Hepatocyte (in vitro differentiated cells): ENCODE data around the gene EARS2. TPM values are rescaled to one million over a fixed set of nuclear protein-coding genes. Genes with fewer than 3 reads are reported as not detected.

Experiments
- DNase-seq: peaks from one replicate; pipeline ENCODE4 v3.0.0-alpha.2; 2016; ENCODE audit warnings: low spot score
- H2AFZ ChIP-seq: fragments of 200-600 bp; sonication (generic); 2 replicates; pipeline ENCODE4 v1.6.0; 2016; ENCODE audit warnings: antibody characterized with exemption, mild to moderate bottlenecking
- H3K27ac ChIP-seq: fragments of 200-600 bp; sonication (generic); 2 replicates; pipeline ENCODE4 v1.5.1; 2016; ENCODE audit warnings: mild to moderate bottlenecking
- H3K27me3 ChIP-seq: fragments of 200-600 bp; sonication (generic); 2 replicates; pipeline ENCODE4 v1.6.1; 2016
- H3K36me3 ChIP-seq: fragments of 200-600 bp; sonication (generic); replicated peaks from 2 replicates; pipeline ENCODE4 v1.5.1; 2016; ENCODE audit warnings: low read depth; ENCODE audit not compliant: insufficient read depth
- H3K4me1 ChIP-seq: fragments of 200-600 bp; sonication (generic); 2 replicates; pipeline ENCODE4 v1.5.1; 2016; ENCODE audit warnings: mild to moderate bottlenecking, moderate library complexity; ENCODE audit not compliant: insufficient read depth
- H3K4me2 ChIP-seq: fragments of 200-600 bp; sonication (generic); 2 replicates; pipeline ENCODE4 v1.6.0; 2016
- H3K4me3 ChIP-seq: fragments of 200-600 bp; sonication (generic); 2 replicates; pipeline ENCODE4 v1.5.1; 2016; ENCODE audit warnings: mild to moderate bottlenecking
- H3K79me2 ChIP-seq: fragments of 200-600 bp; sonication (generic); 2 replicates; pipeline ENCODE4 v1.6.0; 2017; ENCODE audit warnings: mild to moderate bottlenecking
- H3K9me2 ChIP-seq: fragments of 200-600 bp; sonication (generic); replicated peaks from 2 replicates; pipeline ENCODE4 v1.6.0; 2017; ENCODE audit warnings: mild to moderate bottlenecking; ENCODE audit not compliant: insufficient read depth
- H3K9me3 ChIP-seq: fragments of 200-600 bp; sonication (generic); 2 replicates; pipeline ENCODE4 v1.5.1; 2016; ENCODE audit warnings: low read depth, mild to moderate bottlenecking
- H4K20me1 ChIP-seq: fragments of 200-600 bp; sonication (generic); 2 replicates; pipeline ENCODE4 v1.6.0; 2016; ENCODE audit warnings: mild to moderate bottlenecking; ENCODE audit not compliant: insufficient read depth, poor library complexity, severe bottlenecking
- CTCF ChIP-seq: fragments of 200-600 bp; sonication (generic); IDR thresholded peaks from 2 replicates; pipeline ENCODE4 v1.5.1; 2016; ENCODE audit warnings: antibody characterized with exemption, mild to moderate bottlenecking; ENCODE audit not compliant: poor library complexity
- EZH2 ChIP-seq: fragments of 200-600 bp; sonication (generic); IDR thresholded peaks from 2 replicates; pipeline ENCODE4 v1.6.1; 2016; ENCODE audit warnings: antibody characterized with exemption, mild to moderate bottlenecking, borderline replicate concordance
- EZH2phosphoT487 ChIP-seq: fragments of 200-600 bp; sonication (generic); IDR thresholded peaks from one replicate; pipeline ENCODE4 v1.6.1; 2018; ENCODE audit warnings: antibody characterized with exemption, mild to moderate bottlenecking, low read depth, moderate library complexity; ENCODE audit not compliant: unreplicated experiment, severe bottlenecking
- WGBS: methylation state at CpG from one replicate; pipeline ENCODE4 v1.1.6; 2016; ENCODE audit warnings: low lambda C conversion rate; ENCODE audit errors: missing lambda C conversion rate; 5-methylcytosine and 5-hydroxymethylcytosine counted together
- polyA plus RNA-seq: library from polyadenylated mRNA; unstranded; fragments of >200 nt; fragmentation: Nextera tagmentation; extraction: Ambion mirVana; gene quantifications from 2 replicates; pipeline ENCODE4 v1.2.1, GENCODE V29; 2016
- total RNA-seq: library from RNA; depleted of rRNA; stranded (reverse); fragments of >200 nt; gene quantifications from 2 replicates; pipeline ENCODE4 v1.2.3, GENCODE V29; 2014

The EARS2 gene
- total and polyA plus RNA-seq, 2 experiments from 2014 or later = 25.2 to 26.5 TPM

DNA sequence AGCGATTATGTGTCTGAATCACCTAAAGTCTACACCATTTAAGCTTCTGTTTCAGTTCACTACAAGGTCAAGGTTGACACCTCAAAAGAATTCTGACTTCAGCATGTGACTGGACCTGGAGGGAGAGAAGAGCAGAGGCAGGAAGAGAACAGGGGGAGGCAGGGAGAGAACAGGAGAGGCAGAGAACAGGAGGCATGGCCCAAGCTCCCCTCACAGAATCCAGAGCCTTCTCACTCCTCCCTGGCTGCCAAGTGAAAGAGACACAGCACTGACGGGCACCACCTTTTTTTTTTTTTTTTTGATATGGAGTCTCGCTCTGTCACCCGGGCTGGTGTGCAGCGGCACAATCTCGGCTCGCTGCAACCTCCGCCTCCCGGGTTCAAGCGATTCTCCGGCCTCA, 58.3 kb downstream of the EARS2 start:
- no peak overlapping the region for H3K4me3 ChIP-seq
- H3K4me2 ChIP-seq = no peak overlapping the region
- H3K36me3 ChIP-seq = no peaks in the 10 kb centered on the region
- no peaks in the 10 kb centered on the region for H3K27me3 ChIP-seq
- H3K4me1 ChIP-seq = peaks cover 8% of the 10 kb centered on the region
- WGBS = 95% methylated on average over 11 of the region's 11 CpGs
- TF ChIP-seq CTCF (no peak), EZH2 (no peak)
- no peak overlapping the region for H2AFZ ChIP-seq
- DNase-seq = no peak
- H3K9me2 ChIP-seq = no peaks in the 10 kb centered on the region
- peaks cover 85% of the 10 kb centered on the region for H3K79me2 ChIP-seq
- H4K20me1 ChIP-seq = peaks cover 20% of the 10 kb centered on the region
- no peaks in the 10 kb centered on the region for H3K9me3 ChIP-seq
- no peak overlapping the region for H3K27ac ChIP-seq

- peaks cover 10% of the 10 kb centered on the region for H4K20me1 ChIP-seq
- H3K4me2 ChIP-seq = peak overlapping the region; percentile 70
- peak overlapping the region; percentile 93 for H3K27ac ChIP-seq
Measured at GRCh38 chr16:23497543-23497868, 59.6 kb downstream of the EARS2 start.

GRCh38 chr16:23496821-23497542, 60.2 kb downstream of the EARS2 start:
- H2AFZ ChIP-seq = no peak overlapping the region
- H3K27me3 ChIP-seq = no peaks in the 10 kb centered on the region
- H4K20me1 ChIP-seq = peaks cover 9% of the 10 kb centered on the region
- H3K36me3 ChIP-seq = no peaks in the 10 kb centered on the region
- H3K4me1 ChIP-seq = peaks cover 8% of the 10 kb centered on the region
- 49% methylated on average over 12 of the region's 12 CpGs for WGBS
- no peaks in the 10 kb centered on the region for H3K9me3 ChIP-seq
- H3K4me2 ChIP-seq = peak overlapping the region; percentile 70
- peak overlapping the region; percentile 93 for H3K27ac ChIP-seq
- peaks cover 67% of the 10 kb centered on the region for H3K79me2 ChIP-seq
- peak; percentile 86 for DNase-seq
- TF ChIP-seq CTCF = no peak
- TF ChIP-seq EZH2phosphoT487 = no peak
- no peak for TF ChIP-seq EZH2
- H3K9me2 ChIP-seq = no peaks in the 10 kb centered on the region
- H3K4me3 ChIP-seq = no peak overlapping the region

More at GRCh38 chr16:23497543-23497868, 59.6 kb downstream of the EARS2 start:
- 39% methylated on average over 6 of the region's 6 CpGs for WGBS
- Histone ChIP-seq H3K4me3 (no peak overlapping the region), H3K4me1 (peaks cover 8% of the 10 kb centered on the region), H3K9me3 (no peaks in the 10 kb centered on the region), H3K27me3 (no peaks in the 10 kb centered on the region), H2AFZ (peak overlapping the region; percentile 50), H3K9me2 (no peaks in the 10 kb centered on the region), H3K36me3 (no peaks in the 10 kb centered on the region), H3K79me2 (peaks cover 72% of the 10 kb centered on the region)
- DNase-seq = no peak
- TF ChIP-seq EZH2phosphoT487 (no peak), EZH2 (no peak), CTCF (no peak)
